ENCODE results near the gene RFX6. TPM values are rescaled to one million over a fixed set of nuclear protein-coding genes. Genes with fewer than 3 reads are reported as not detected.
"Not testable (repeated sequence)": the region's sequence is repeated elsewhere in the genome, so short reads cannot be mapped to it uniquely, and the experiment has no call there.

Gene RFX6, protein sequence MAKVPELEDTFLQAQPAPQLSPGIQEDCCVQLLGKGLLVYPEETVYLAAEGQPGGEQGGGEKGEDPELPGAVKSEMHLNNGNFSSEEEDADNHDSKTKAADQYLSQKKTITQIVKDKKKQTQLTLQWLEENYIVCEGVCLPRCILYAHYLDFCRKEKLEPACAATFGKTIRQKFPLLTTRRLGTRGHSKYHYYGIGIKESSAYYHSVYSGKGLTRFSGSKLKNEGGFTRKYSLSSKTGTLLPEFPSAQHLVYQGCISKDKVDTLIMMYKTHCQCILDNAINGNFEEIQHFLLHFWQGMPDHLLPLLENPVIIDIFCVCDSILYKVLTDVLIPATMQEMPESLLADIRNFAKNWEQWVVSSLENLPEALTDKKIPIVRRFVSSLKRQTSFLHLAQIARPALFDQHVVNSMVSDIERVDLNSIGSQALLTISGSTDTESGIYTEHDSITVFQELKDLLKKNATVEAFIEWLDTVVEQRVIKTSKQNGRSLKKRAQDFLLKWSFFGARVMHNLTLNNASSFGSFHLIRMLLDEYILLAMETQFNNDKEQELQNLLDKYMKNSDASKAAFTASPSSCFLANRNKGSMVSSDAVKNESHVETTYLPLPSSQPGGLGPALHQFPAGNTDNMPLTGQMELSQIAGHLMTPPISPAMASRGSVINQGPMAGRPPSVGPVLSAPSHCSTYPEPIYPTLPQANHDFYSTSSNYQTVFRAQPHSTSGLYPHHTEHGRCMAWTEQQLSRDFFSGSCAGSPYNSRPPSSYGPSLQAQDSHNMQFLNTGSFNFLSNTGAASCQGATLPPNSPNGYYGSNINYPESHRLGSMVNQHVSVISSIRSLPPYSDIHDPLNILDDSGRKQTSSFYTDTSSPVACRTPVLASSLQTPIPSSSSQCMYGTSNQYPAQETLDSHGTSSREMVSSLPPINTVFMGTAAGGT
- under 1 TPM in 1 of 2 donors, not detected in 1; 0.01 TPM for polyA plus RNA-seq

DNA sequence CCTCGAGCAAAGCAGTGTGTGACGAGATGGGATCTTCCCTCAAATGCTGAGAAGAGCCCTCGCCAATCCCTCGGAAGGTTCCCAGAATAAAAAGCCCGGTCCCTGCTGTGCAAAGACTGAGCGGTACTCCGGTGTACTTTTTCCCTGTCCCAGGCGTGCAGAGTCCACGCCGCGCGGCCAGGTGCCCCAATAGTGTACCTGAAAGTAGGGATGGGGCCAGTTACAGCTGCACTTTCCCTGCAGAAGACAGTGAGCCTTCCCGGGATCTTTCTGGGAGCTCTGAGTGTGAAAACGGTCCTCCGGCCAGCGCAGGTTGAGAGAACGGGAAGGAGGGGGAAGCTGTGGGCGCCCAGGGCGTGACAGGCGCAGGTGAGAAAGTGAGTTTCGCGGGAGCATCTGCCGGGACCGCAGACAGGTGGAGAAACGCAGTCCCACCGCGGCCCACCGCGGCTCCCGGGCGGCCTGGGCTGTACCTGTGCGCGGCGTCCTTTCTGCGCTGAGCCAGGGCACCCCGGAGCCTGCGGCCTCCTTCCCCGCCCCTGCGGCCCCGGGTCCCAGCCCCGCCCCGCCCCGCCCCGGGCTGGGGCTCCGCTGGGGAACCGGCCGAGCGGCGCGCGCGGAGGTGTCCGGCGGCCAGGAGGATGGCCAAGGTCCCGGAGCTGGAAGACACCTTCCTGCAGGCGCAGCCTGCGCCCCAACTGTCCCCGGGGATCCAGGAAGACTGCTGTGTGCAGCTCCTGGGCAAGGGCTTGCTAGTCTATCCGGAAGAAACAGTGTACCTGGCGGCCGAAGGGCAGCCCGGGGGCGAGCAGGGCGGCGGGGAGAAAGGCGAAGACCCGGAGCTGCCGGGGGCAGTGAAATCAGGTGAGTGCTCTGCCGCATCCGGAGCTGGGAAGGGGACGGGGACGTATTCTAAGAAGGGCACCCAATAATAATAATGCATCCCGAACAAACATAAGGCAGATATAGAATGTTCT, at the start of gene RFX6:
Gene RFX6, plus strand, starts transcription at position 608 of the 977 bp plus-strand sequence. Its CDS starts 34 bp downstream, at position 642.
- Histone ChIP-seq H3K27ac (ENCODE audit: low read depth in 2 of 2, low read length in 1 of 2) (no peak within 1 kb of the TSS), H3K27me3 (ENCODE audit: control insufficient read depth in 1 of 2, insufficient read depth in 2 of 2, low read length in 2 of 2) (peaks cover 0 to 16% of the 10 kb centered on the region in 2 donors), H3K9me3 (ENCODE audit: control insufficient read depth in 2 of 2, insufficient read depth in 1 of 2, low read depth in 1 of 2, low read length in 1 of 2) (no peaks in the 10 kb centered on the region), H3K4me3 (ENCODE audit: low read depth in 1 of 2, low read length in 2 of 2) (peak within 1 kb of the TSS in 1 of 2 donors; percentile 27), H3K4me1 (ENCODE audit: control insufficient read depth in 2 of 2, insufficient read depth in 2 of 2, low read length in 1 of 2) (peaks cover 8% of the 10 kb centered on the region in 2 donors), H3K36me3 (ENCODE audit: control insufficient read depth in 2 of 2, insufficient read depth in 2 of 2, low read length in 1 of 2) (no peaks in the 10 kb centered on the region)
- WGBS, 2 donors = 2 to 3% methylated on average over 56 to 73 of the region's 73 CpGs

GRCh38 chr6:116827561-116828240, 49.3 kb upstream of the RFX6 start:
- H3K4me1 ChIP-seq (ENCODE audit: control insufficient read depth in 2 of 2, insufficient read depth in 2 of 2, low read length in 1 of 2) = no peaks in the 10 kb centered on the region
- no peak overlapping the region for H3K4me3 ChIP-seq (ENCODE audit: low read depth in 1 of 2, low read length in 2 of 2)
- H3K27ac ChIP-seq (ENCODE audit: low read depth in 2 of 2, low read length in 1 of 2) = no peak overlapping the region
- no peaks in the 10 kb centered on the region for H3K36me3 ChIP-seq (ENCODE audit: control insufficient read depth in 2 of 2, insufficient read depth in 2 of 2, low read length in 1 of 2)
- no peaks in the 10 kb centered on the region for H3K27me3 ChIP-seq (ENCODE audit: control insufficient read depth in 1 of 2, insufficient read depth in 2 of 2, low read length in 2 of 2)
- WGBS, 2 donors = 40 to 47% methylated on average over 2 of the region's 2 CpGs
- H3K9me3 ChIP-seq (ENCODE audit: control insufficient read depth in 2 of 2, insufficient read depth in 1 of 2, low read depth in 1 of 2, low read length in 1 of 2) = no peaks in the 10 kb centered on the region

- Histone ChIP-seq H3K4me1 (ENCODE audit: control insufficient read depth in 2 of 2, insufficient read depth in 2 of 2, low read length in 1 of 2) (no peaks in the 10 kb centered on the region), H3K4me3 (ENCODE audit: low read depth in 1 of 2, low read length in 2 of 2) (no peak within 1 kb of the TSS), H3K27ac (ENCODE audit: low read depth in 2 of 2, low read length in 1 of 2) (no peak within 1 kb of the TSS), H3K36me3 (ENCODE audit: control insufficient read depth in 2 of 2, insufficient read depth in 2 of 2, low read length in 1 of 2) (no peaks in the 10 kb centered on the region), H3K9me3 (ENCODE audit: control insufficient read depth in 2 of 2, insufficient read depth in 1 of 2, low read depth in 1 of 2, low read length in 1 of 2) (no peaks in the 10 kb centered on the region), H3K27me3 (ENCODE audit: control insufficient read depth in 1 of 2, insufficient read depth in 2 of 2, low read length in 2 of 2) (no peaks in the 10 kb centered on the region)
- 46 to 52% methylated on average over 2 of the region's 2 CpGs for WGBS, 2 donors
These were observed 48.1 kb upstream of the RFX6 start, which contains the start of gene GPRC6A for GRCh38 chr6:116828983-116829382. GPRC6A (minus strand) TSS chr6:116829083; CDS start chr6:116829013, 70 bp downstream.

- not testable (repeated sequence) for H3K27me3 ChIP-seq (ENCODE audit: control insufficient read depth in 1 of 2, insufficient read depth in 2 of 2, low read length in 2 of 2); H3K27ac ChIP-seq (ENCODE audit: low read depth in 2 of 2, low read length in 1 of 2)
These were observed 42.5 kb upstream of the RFX6 start for GRCh38 chr6:116834526-116834925.

GRCh38 chr6:116836606-116837342, 40.3 kb upstream of the RFX6 start:
- H3K27me3 ChIP-seq (ENCODE audit: control insufficient read depth in 1 of 2, insufficient read depth in 2 of 2, low read length in 2 of 2) = no peaks in the 10 kb centered on the region
- H3K4me1 ChIP-seq (ENCODE audit: control insufficient read depth in 2 of 2, insufficient read depth in 2 of 2, low read length in 1 of 2) = no peaks in the 10 kb centered on the region
- H3K36me3 ChIP-seq (ENCODE audit: control insufficient read depth in 2 of 2, insufficient read depth in 2 of 2, low read length in 1 of 2) = no peaks in the 10 kb centered on the region
- H3K9me3 ChIP-seq (ENCODE audit: control insufficient read depth in 2 of 2, insufficient read depth in 1 of 2, low read depth in 1 of 2, low read length in 1 of 2) = no peaks in the 10 kb centered on the region
- H3K4me3 ChIP-seq (ENCODE audit: low read depth in 1 of 2, low read length in 2 of 2) = no peak overlapping the region
- 69 to 73% methylated on average over 5 of the region's 5 CpGs for WGBS, 2 donors
- no peak overlapping the region for H3K27ac ChIP-seq (ENCODE audit: low read depth in 2 of 2, low read length in 1 of 2)

More at GRCh38 chr6:116834526-116834925, 42.5 kb upstream of the RFX6 start:
- H3K4me3 ChIP-seq (ENCODE audit: low read depth in 1 of 2, low read length in 2 of 2); H3K4me1 ChIP-seq (ENCODE audit: control insufficient read depth in 2 of 2, insufficient read depth in 2 of 2, low read length in 1 of 2); H3K9me3 ChIP-seq (ENCODE audit: control insufficient read depth in 2 of 2, insufficient read depth in 1 of 2, low read depth in 1 of 2, low read length in 1 of 2); H3K36me3 ChIP-seq (ENCODE audit: control insufficient read depth in 2 of 2, insufficient read depth in 2 of 2, low read length in 1 of 2): not testable (repeated sequence)
- WGBS, 2 donors = 95 to 96% methylated on average over 2 of the region's 2 CpGs

GRCh38 chr6:116840091-116840490, 37.0 kb upstream of the RFX6 start:
- H3K9me3 ChIP-seq (ENCODE audit: control insufficient read depth in 2 of 2, insufficient read depth in 1 of 2, low read depth in 1 of 2, low read length in 1 of 2) = no peaks in the 10 kb centered on the region
- no peaks in the 10 kb centered on the region for H3K36me3 ChIP-seq (ENCODE audit: control insufficient read depth in 2 of 2, insufficient read depth in 2 of 2, low read length in 1 of 2)
- H3K4me3 ChIP-seq (ENCODE audit: low read depth in 1 of 2, low read length in 2 of 2) = no peak overlapping the region
- H3K27ac ChIP-seq (ENCODE audit: low read depth in 2 of 2, low read length in 1 of 2) = no peak overlapping the region
- no peaks in the 10 kb centered on the region for H3K27me3 ChIP-seq (ENCODE audit: control insufficient read depth in 1 of 2, insufficient read depth in 2 of 2, low read length in 2 of 2)
- WGBS, 2 donors = 41 to 54% methylated on average over 2 of the region's 2 CpGs
- no peaks in the 10 kb centered on the region for H3K4me1 ChIP-seq (ENCODE audit: control insufficient read depth in 2 of 2, insufficient read depth in 2 of 2, low read length in 1 of 2)

DNA sequence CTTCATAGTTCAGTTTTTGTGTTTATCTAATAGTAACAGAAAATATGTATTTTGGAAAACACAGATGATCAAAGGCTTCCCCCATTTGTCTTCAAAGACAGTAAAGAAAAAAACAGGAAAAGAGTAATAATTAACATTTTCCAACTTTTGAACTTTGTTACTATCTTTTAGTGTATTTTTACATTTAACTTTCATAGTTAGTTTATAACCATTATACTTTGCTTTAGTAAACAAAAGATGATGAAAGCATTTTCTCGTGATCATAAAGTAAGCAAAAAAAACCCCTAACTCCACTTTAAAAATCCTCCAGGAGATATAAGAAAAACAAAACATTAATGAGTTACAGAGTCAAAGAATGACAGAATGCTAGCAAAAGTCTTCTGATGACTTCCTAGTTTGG, 34.6 kb upstream of the RFX6 start:
- no peak overlapping the region for H3K4me3 ChIP-seq (ENCODE audit: low read depth in 1 of 2, low read length in 2 of 2)
- no peaks in the 10 kb centered on the region for H3K27me3 ChIP-seq (ENCODE audit: control insufficient read depth in 1 of 2, insufficient read depth in 2 of 2, low read length in 2 of 2)
- WGBS, 2 donors = 34 to 36% methylated on average over 1 of the region's 1 CpG
- H3K9me3 ChIP-seq (ENCODE audit: control insufficient read depth in 2 of 2, insufficient read depth in 1 of 2, low read depth in 1 of 2, low read length in 1 of 2) = no peaks in the 10 kb centered on the region
- no peaks in the 10 kb centered on the region for H3K4me1 ChIP-seq (ENCODE audit: control insufficient read depth in 2 of 2, insufficient read depth in 2 of 2, low read length in 1 of 2)
- no peaks in the 10 kb centered on the region for H3K36me3 ChIP-seq (ENCODE audit: control insufficient read depth in 2 of 2, insufficient read depth in 2 of 2, low read length in 1 of 2)
- no peak overlapping the region for H3K27ac ChIP-seq (ENCODE audit: low read depth in 2 of 2, low read length in 1 of 2)

GRCh38 chr6:116847227-116847626, 29.8 kb upstream of the RFX6 start:
- 11 to 14% methylated on average over 1 of the region's 1 CpG for WGBS, 2 donors
- Histone ChIP-seq H3K27ac (ENCODE audit: low read depth in 2 of 2, low read length in 1 of 2) (no peak overlapping the region), H3K4me1 (ENCODE audit: control insufficient read depth in 2 of 2, insufficient read depth in 2 of 2, low read length in 1 of 2) (no peaks in the 10 kb centered on the region), H3K9me3 (ENCODE audit: control insufficient read depth in 2 of 2, insufficient read depth in 1 of 2, low read depth in 1 of 2, low read length in 1 of 2) (no peaks in the 10 kb centered on the region), H3K4me3 (ENCODE audit: low read depth in 1 of 2, low read length in 2 of 2) (no peak overlapping the region), H3K36me3 (ENCODE audit: control insufficient read depth in 2 of 2, insufficient read depth in 2 of 2, low read length in 1 of 2) (no peaks in the 10 kb centered on the region), H3K27me3 (ENCODE audit: control insufficient read depth in 1 of 2, insufficient read depth in 2 of 2, low read length in 2 of 2) (no peaks in the 10 kb centered on the region)

Measured in esophagus (tissue), 2 donors.